HEK293 (cell line): ENCODE results near the gene KIF17.
A peak's percentile ranks its signal among the peaks of the same experiment; 100 is the strongest.

Experiments
- CTCF ChIA-PET: fragments of 350-600 bp; formaldehyde crosslinking; extraction: SDS; loops from one replicate; lab custom pipeline; 2021; ENCODE audit warnings: antibody characterized with exemption; lab: Yijun Ruan, JAX
- POLR2A ChIA-PET: fragments of 300-600 bp; formaldehyde crosslinking; extraction: SDS; loops from one replicate; lab custom pipeline; 2020; ENCODE audit warnings: antibody characterized with exemption, inconsistent platforms; lab: Yijun Ruan, JAX
- H3K27ac ChIP-seq: fragments of 200-500 bp; sonication (Bioruptor generic); 2 replicates; pipeline ENCODE4 v1.5.1; 2014; ENCODE audit warnings: low read depth, low read length, control low read depth, inconsistent platforms; ENCODE audit errors: extremely low read depth
- H3K36me3 ChIP-seq, 2 experiments: fragments of 200-500 bp in 1 of 2; sonication (Bioruptor generic) in 1 of 2; 1 replicate in 1 of 2; 2 replicates in 1 of 2; pipeline ENCODE4 v1.5.1; 2014 to 2017; ENCODE audit warnings: inconsistent platforms in 2 of 2, low read length in 2 of 2; ENCODE audit not compliant: control insufficient read depth in 2 of 2, insufficient read depth in 1 of 2
- H3K4me1 ChIP-seq: fragments of 200-500 bp; sonication (Bioruptor generic); 2 replicates; pipeline ENCODE4 v1.5.1; 2014; ENCODE audit warnings: mild to moderate bottlenecking, low read length, inconsistent platforms; ENCODE audit not compliant: control insufficient read depth, insufficient read depth
- H3K4me3 ChIP-seq: 2 replicates; pipeline ENCODE4 v1.5.1; 2011; ENCODE audit warnings: low read depth, mild to moderate bottlenecking, control low read depth, low read length, moderate library complexity
- H3K9me3 ChIP-seq: fragments of 200-500 bp; sonication (Bioruptor generic); 2 replicates; pipeline ENCODE4 v1.5.1; 2014; ENCODE audit warnings: low read depth, low read length, inconsistent platforms; ENCODE audit not compliant: control insufficient read depth, insufficient read depth
- GLIS2 ChIP-seq: fragments of 450-650 bp; formaldehyde crosslinking; IDR thresholded peaks from 2 replicates; pipeline ENCODE4 v1.5.1; 2016; ENCODE audit warnings: missing biosample characterization, missing genetic modification characterization
- IKZF3 ChIP-seq: fragments of 450-650 bp; IDR thresholded peaks from 2 replicates; pipeline ENCODE4 v1.5.0; 2018; ENCODE audit warnings: missing biosample characterization, mild to moderate bottlenecking, missing genetic modification characterization, moderate library complexity
- KLF8 ChIP-seq: fragments of 450-650 bp; formaldehyde crosslinking; IDR thresholded peaks from 2 replicates; pipeline ENCODE4 v1.5.1; 2016; ENCODE audit warnings: missing biosample characterization, missing genetic modification characterization
- MZF1 ChIP-seq: fragments of 450-650 bp; formaldehyde crosslinking; IDR thresholded peaks from 2 replicates; pipeline ENCODE4 v1.5.1; 2017; ENCODE audit warnings: missing biosample characterization, missing genetic modification characterization, borderline replicate concordance
- OVOL3 ChIP-seq: fragments of 450-650 bp; formaldehyde crosslinking; IDR thresholded peaks from 2 replicates; pipeline ENCODE4 v1.5.1; 2016; ENCODE audit warnings: missing biosample characterization, missing genetic modification characterization
- REPIN1 ChIP-seq: fragments of 450-650 bp; formaldehyde crosslinking; IDR thresholded peaks from 2 replicates; pipeline ENCODE4 v1.5.1; 2017; ENCODE audit warnings: missing biosample characterization, missing genetic modification characterization, low read depth
- SP3 ChIP-seq: fragments of 450-650 bp; formaldehyde crosslinking; IDR thresholded peaks from 2 replicates; pipeline ENCODE4 v1.5.1; 2016; ENCODE audit warnings: missing biosample characterization, missing genetic modification characterization
- ZBTB8A ChIP-seq: fragments of 450-650 bp; formaldehyde crosslinking; IDR thresholded peaks from 2 replicates; pipeline ENCODE4 v1.5.1; 2016; ENCODE audit warnings: missing biosample characterization, missing genetic modification characterization
- ZEB2 ChIP-seq: fragments of 450-650 bp; formaldehyde crosslinking; IDR thresholded peaks from 2 replicates; pipeline ENCODE4 v1.5.1; 2016; ENCODE audit warnings: missing biosample characterization, missing genetic modification characterization
- ZNF133 ChIP-seq: fragments of 450-650 bp; formaldehyde crosslinking; IDR thresholded peaks from 2 replicates; pipeline ENCODE4 v1.5.1; 2016; ENCODE audit warnings: missing biosample characterization, missing genetic modification characterization
- ZNF169 ChIP-seq: fragments of 450-650 bp; formaldehyde crosslinking; IDR thresholded peaks from 2 replicates; pipeline ENCODE4 v1.5.1; 2016; ENCODE audit warnings: missing biosample characterization, missing genetic modification characterization
- ZNF175 ChIP-seq: fragments of 450-650 bp; formaldehyde crosslinking; IDR thresholded peaks from 2 replicates; pipeline ENCODE4 v1.5.1; 2016; ENCODE audit warnings: missing biosample characterization, missing genetic modification characterization
- ZNF366 ChIP-seq: fragments of 450-650 bp; formaldehyde crosslinking; conservative IDR thresholded peaks from 2 replicates; pipeline ENCODE4 v1.5.1; 2016; ENCODE audit warnings: missing biosample characterization, missing genetic modification characterization
- ZNF404 ChIP-seq: fragments of 450-650 bp; formaldehyde crosslinking; IDR thresholded peaks from 2 replicates; pipeline ENCODE4 v1.5.1; 2017; ENCODE audit warnings: missing biosample characterization, missing genetic modification characterization
- ZNF433 ChIP-seq: fragments of 450-650 bp; formaldehyde crosslinking; IDR thresholded peaks from 2 replicates; pipeline ENCODE4 v1.5.1; 2016; ENCODE audit warnings: missing biosample characterization, missing genetic modification characterization, low read depth
- ZNF544 ChIP-seq: fragments of 450-650 bp; formaldehyde crosslinking; IDR thresholded peaks from 2 replicates; pipeline ENCODE4 v1.5.0; 2017; ENCODE audit warnings: missing biosample characterization, missing genetic modification characterization
- ZNF555 ChIP-seq: fragments of 450-650 bp; formaldehyde crosslinking; conservative IDR thresholded peaks from 2 replicates; pipeline ENCODE4 v1.5.1; 2017; ENCODE audit warnings: missing biosample characterization, mild to moderate bottlenecking, missing genetic modification characterization, inconsistent platforms
- ZNF626 ChIP-seq: fragments of 450-650 bp; sonication (Bioruptor Pico); formaldehyde crosslinking; IDR thresholded peaks from 2 replicates; pipeline ENCODE4 v1.5.1; 2018; ENCODE audit warnings: missing biosample characterization, missing genetic modification characterization, inconsistent platforms
- ZNF768 ChIP-seq: fragments of 450-650 bp; formaldehyde crosslinking; IDR thresholded peaks from 2 replicates; pipeline ENCODE4 v1.5.1; 2018; ENCODE audit warnings: missing biosample characterization, mild to moderate bottlenecking, missing genetic modification characterization
- ZNF792 ChIP-seq: fragments of 450-650 bp; formaldehyde crosslinking; IDR thresholded peaks from 2 replicates; pipeline ENCODE4 v1.5.1; 2016; ENCODE audit warnings: missing biosample characterization, missing genetic modification characterization
- ZNF830 ChIP-seq: fragments of 450-650 bp; IDR thresholded peaks from 2 replicates; pipeline ENCODE4 v1.5.0; 2018; ENCODE audit warnings: missing biosample characterization, missing genetic modification characterization, low read depth, mild to moderate bottlenecking, moderate library complexity
- ZNF837 ChIP-seq: fragments of 450-650 bp; formaldehyde crosslinking; IDR thresholded peaks from 2 replicates; pipeline ENCODE4 v1.5.1; 2016; ENCODE audit warnings: missing biosample characterization, missing genetic modification characterization
- ZSCAN16 ChIP-seq: fragments of 450-650 bp; formaldehyde crosslinking; IDR thresholded peaks from 2 replicates; pipeline ENCODE4 v1.5.1; 2016; ENCODE audit warnings: missing biosample characterization, missing genetic modification characterization
- ZSCAN23 ChIP-seq: fragments of 450-650 bp; formaldehyde crosslinking; IDR thresholded peaks from 2 replicates; pipeline ENCODE4 v1.5.1; 2016; ENCODE audit warnings: missing biosample characterization, missing genetic modification characterization
- TF ChIP-seq, protein P1 (sequence below): fragments of 450-650 bp; formaldehyde crosslinking; IDR thresholded peaks from 2 replicates; pipeline ENCODE4 v1.5.1; 2017; ENCODE audit warnings: missing biosample characterization, missing genetic modification characterization
- TF ChIP-seq, protein P2 (sequence below): fragments of 450-650 bp; formaldehyde crosslinking; conservative IDR thresholded peaks from 2 replicates; pipeline ENCODE4 v1.5.1; 2016; ENCODE audit warnings: low read depth, missing biosample characterization, missing genetic modification characterization
- TF ChIP-seq, protein P3 (sequence below): sonication (generic); formaldehyde crosslinking; IDR thresholded peaks from 2 replicates; pipeline ENCODE4 v1.8.1; 2022; ENCODE audit warnings: mild to moderate bottlenecking, moderate library complexity, missing genetic modification reagents
- TF ChIP-seq, protein P4 (sequence below): fragments of 450-650 bp; formaldehyde crosslinking; optimal IDR thresholded peaks from 2 replicates; pipeline ENCODE3; 2016; ENCODE audit warnings: missing biosample characterization, mild to moderate bottlenecking, missing genetic modification characterization

KIF17 gene

DNA sequence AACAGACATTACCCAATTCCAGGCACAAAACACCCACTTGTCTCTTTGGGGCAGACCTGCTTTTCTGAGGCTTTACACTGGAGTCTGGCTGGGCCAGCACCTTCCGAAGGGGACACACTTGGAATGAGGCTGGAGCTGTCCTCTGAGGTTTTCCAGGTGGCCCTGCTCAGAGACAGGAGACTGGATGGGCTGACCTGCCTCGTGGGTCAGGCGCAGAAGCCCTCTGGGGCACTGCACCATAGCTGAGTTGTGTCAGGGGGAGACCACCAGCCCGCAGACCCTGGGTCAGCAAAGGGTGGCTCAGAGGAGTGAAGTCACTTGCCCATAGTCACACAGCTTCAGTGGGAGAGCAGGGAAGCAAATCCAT is 12.9 kb upstream of the KIF17 start:
- no peak for TF ChIP-seq REPIN1 (tag by site-specific recombination)
- no peak for TF ChIP-seq ZNF133 (tag by site-specific recombination)
- no peak for TF ChIP-seq ZNF433 (tag by site-specific recombination)
- no peak for TF ChIP-seq ZNF555
- TF ChIP-seq ZEB2 (tag by site-specific recombination) = no peak
- TF ChIP-seq MZF1 (tag by site-specific recombination) = no peak
- no peak for TF ChIP-seq GLIS2 (tag by site-specific recombination)
- no peak for TF ChIP-seq ZNF404 (tag by site-specific recombination)
- TF ChIP-seq ZNF626 (tag by site-specific recombination) = no peak
- no peak for TF ChIP-seq ZNF830 (tag by site-specific recombination)
- TF ChIP-seq, protein P1, sequence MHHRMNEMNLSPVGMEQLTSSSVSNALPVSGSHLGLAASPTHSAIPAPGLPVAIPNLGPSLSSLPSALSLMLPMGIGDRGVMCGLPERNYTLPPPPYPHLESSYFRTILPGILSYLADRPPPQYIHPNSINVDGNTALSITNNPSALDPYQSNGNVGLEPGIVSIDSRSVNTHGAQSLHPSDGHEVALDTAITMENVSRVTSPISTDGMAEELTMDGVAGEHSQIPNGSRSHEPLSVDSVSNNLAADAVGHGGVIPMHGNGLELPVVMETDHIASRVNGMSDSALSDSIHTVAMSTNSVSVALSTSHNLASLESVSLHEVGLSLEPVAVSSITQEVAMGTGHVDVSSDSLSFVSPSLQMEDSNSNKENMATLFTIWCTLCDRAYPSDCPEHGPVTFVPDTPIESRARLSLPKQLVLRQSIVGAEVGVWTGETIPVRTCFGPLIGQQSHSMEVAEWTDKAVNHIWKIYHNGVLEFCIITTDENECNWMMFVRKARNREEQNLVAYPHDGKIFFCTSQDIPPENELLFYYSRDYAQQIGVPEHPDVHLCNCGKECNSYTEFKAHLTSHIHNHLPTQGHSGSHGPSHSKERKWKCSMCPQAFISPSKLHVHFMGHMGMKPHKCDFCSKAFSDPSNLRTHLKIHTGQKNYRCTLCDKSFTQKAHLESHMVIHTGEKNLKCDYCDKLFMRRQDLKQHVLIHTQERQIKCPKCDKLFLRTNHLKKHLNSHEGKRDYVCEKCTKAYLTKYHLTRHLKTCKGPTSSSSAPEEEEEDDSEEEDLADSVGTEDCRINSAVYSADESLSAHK (tag by site-specific recombination) = 0 out of 2 replicates have a peak, but pooled peaks have one; percentile 0
- TF ChIP-seq, protein P2, sequence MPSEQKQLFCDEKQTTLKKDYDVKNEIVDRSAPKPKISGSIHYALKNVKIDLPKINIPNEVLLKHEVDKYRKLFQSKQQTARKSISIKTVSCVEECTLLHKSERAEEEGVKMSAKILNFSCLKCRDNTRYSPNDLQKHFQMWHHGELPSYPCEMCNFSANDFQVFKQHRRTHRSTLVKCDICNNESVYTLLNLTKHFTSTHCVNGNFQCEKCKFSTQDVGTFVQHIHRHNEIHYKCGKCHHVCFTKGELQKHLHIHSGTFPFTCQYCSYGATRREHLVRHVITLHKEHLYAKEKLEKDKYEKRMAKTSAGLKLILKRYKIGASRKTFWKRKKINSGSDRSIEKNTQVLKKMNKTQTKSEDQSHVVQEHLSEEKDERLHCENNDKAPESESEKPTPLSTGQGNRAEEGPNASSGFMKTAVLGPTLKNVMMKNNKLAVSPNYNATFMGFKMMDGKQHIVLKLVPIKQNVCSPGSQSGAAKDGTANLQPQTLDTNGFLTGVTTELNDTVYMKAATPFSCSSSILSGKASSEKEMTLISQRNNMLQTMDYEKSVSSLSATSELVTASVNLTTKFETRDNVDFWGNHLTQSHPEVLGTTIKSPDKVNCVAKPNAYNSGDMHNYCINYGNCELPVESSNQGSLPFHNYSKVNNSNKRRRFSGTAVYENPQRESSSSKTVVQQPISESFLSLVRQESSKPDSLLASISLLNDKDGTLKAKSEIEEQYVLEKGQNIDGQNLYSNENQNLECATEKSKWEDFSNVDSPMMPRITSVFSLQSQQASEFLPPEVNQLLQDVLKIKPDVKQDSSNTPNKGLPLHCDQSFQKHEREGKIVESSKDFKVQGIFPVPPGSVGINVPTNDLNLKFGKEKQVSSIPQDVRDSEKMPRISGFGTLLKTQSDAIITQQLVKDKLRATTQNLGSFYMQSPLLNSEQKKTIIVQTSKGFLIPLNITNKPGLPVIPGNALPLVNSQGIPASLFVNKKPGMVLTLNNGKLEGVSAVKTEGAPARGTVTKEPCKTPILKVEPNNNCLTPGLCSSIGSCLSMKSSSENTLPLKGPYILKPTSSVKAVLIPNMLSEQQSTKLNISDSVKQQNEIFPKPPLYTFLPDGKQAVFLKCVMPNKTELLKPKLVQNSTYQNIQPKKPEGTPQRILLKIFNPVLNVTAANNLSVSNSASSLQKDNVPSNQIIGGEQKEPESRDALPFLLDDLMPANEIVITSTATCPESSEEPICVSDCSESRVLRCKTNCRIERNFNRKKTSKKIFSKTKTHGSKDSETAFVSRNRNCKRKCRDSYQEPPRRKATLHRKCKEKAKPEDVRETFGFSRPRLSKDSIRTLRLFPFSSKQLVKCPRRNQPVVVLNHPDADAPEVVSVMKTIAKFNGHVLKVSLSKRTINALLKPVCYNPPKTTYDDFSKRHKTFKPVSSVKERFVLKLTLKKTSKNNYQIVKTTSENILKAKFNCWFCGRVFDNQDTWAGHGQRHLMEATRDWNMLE (tag by site-specific recombination) = no peak
- TF ChIP-seq OVOL3 (tag by site-specific recombination) = no peak
- TF ChIP-seq ZNF169 (tag by site-specific recombination) = no peak
- TF ChIP-seq ZNF768 (tag by site-specific recombination) = peak; percentile 71; the same call in 1 of the 2 replicates
- TF ChIP-seq KLF8 (tag by site-specific recombination) = no peak
- TF ChIP-seq IKZF3 (tag by site-specific recombination) = 0 out of 2 replicates have a peak, but pooled peaks have one; percentile 15
- no peak for TF ChIP-seq SP3 (tag by site-specific recombination)
- no peak for TF ChIP-seq ZNF837
- TF ChIP-seq ZNF175 (tag by site-specific recombination) = no peak
- no peak for TF ChIP-seq ZNF366 (tag by site-specific recombination)
- TF ChIP-seq ZBTB8A = 0 out of 2 replicates have a peak, but pooled peaks have one; percentile 1
- TF ChIP-seq, protein P3, sequence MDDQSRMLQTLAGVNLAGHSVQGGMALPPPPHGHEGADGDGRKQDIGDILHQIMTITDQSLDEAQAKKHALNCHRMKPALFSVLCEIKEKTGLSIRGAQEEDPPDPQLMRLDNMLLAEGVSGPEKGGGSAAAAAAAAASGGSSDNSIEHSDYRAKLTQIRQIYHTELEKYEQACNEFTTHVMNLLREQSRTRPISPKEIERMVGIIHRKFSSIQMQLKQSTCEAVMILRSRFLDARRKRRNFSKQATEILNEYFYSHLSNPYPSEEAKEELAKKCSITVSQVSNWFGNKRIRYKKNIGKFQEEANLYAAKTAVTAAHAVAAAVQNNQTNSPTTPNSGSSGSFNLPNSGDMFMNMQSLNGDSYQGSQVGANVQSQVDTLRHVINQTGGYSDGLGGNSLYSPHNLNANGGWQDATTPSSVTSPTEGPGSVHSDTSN = no peak
- TF ChIP-seq, protein P4, sequence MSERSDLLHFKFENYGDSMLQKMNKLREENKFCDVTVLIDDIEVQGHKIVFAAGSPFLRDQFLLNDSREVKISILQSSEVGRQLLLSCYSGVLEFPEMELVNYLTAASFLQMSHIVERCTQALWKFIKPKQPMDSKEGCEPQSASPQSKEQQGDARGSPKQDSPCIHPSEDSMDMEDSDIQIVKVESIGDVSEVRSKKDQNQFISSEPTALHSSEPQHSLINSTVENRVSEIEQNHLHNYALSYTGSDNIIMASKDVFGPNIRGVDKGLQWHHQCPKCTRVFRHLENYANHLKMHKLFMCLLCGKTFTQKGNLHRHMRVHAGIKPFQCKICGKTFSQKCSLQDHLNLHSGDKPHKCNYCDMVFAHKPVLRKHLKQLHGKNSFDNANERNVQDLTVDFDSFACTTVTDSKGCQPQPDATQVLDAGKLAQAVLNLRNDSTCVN (tag by site-specific recombination) = no peak
- TF ChIP-seq ZNF544 (tag by site-specific recombination) = no peak
- no peak for TF ChIP-seq ZSCAN16 (tag by site-specific recombination)
- TF ChIP-seq ZNF792 (tag by site-specific recombination) = no peak
- no peak for TF ChIP-seq ZSCAN23 (tag by site-specific recombination)
- H3K4me1 ChIP-seq = peaks cover 8% of the 10 kb centered on the region
- H3K4me3 ChIP-seq = no peak overlapping the region
- POLR2A ChIA-PET = interaction anchor here (1.8 kb wide), 1 partner anchor 13 kb away, joined by 4 read pairs; the partner anchor contains the start of gene KIF17
- no peaks in the 10 kb centered on the region for H3K9me3 ChIP-seq
- H3K36me3 ChIP-seq = no peaks in the 10 kb centered on the region
- no peak overlapping the region for H3K27ac ChIP-seq
- CTCF ChIA-PET = interaction anchor here (0.6 kb wide), 1 partner anchor 452 kb away, joined by 3 read pairs; no protein-coding TSS in a partner anchor
